IMR-90 (cell line): Measurements from ENCODE around the gene EXOC2.

Experiments
- CEBPB ChIP-seq: IDR thresholded peaks from 2 replicates; pipeline ENCODE4 v1.6.1; 2012; ENCODE audit warnings: low read depth, low read length, improper control_type of control experiment
- CTCF ChIP-seq: conservative IDR thresholded peaks from 2 replicates; pipeline ENCODE4 v1.5.1; 2012; ENCODE audit warnings: mild to moderate bottlenecking, low read depth, low read length, improper control_type of control experiment
- RAD21 ChIP-seq: IDR thresholded peaks from 2 replicates; pipeline ENCODE4 v1.6.1; 2012; ENCODE audit warnings: low read length, improper control_type of control experiment

- peak; percentile 44 for TF ChIP-seq RAD21
- TF ChIP-seq CTCF = peak; percentile 35
- no peak for TF ChIP-seq CEBPB
Measured at GRCh38 chr6:686497-686896, 6.4 kb downstream of the EXOC2 start.
